Measurements from ENCODE around the gene YBX2. TPM values are rescaled to one million over a fixed set of nuclear protein-coding genes. Genes with fewer than 3 reads are reported as not detected.

Gene YBX2
- total RNA-seq, 1 donor: 0.27 TPM

Small RNAs within 50 kb of the gene (small RNA-seq; reads per million reads assigned to genes)
- gene AC026954.2: not detected
- not detected for gene RF00019

Other genes starting within 250 kb of the YBX2 start
- gene CLEC10A, start 214.4 kb downstream of the YBX2 start, total RNA-seq: under 0.01 TPM
- 0.54 TPM for gene ASGR2, start 179.8 kb downstream of the YBX2 start, total RNA-seq
- 7.3 TPM for gene ASGR1, start 115.3 kb downstream of the YBX2 start, total RNA-seq
- gene DLG4, start 74.8 kb downstream of the YBX2 start, total RNA-seq: 26.9 TPM
- 191 TPM for gene ACADVL, start 74.7 kb downstream of the YBX2 start, total RNA-seq
- gene DVL2, start 60.1 kb downstream of the YBX2 start, total RNA-seq: 78.6 TPM
- gene PHF23, start 55.2 kb downstream of the YBX2 start, total RNA-seq: 24.2 TPM
- 121 TPM for gene GABARAP, start 52.2 kb downstream of the YBX2 start, total RNA-seq
- gene CTDNEP1, start 42.9 kb downstream of the YBX2 start, total RNA-seq: 62.7 TPM
- gene ELP5, start 42.4 kb downstream of the YBX2 start, total RNA-seq: 54.7 TPM
- 9.7 TPM for gene CLDN7, start 32.2 kb downstream of the YBX2 start, total RNA-seq
- gene SLC2A4, start 12.9 kb downstream of the YBX2 start, total RNA-seq: 1.9 TPM
- gene EIF5A, start 13.0 kb upstream of the YBX2 start, total RNA-seq: 522 TPM
- 70.3 TPM for gene GPS2, start 20.7 kb upstream of the YBX2 start, total RNA-seq
- 37.4 TPM for gene NEURL4, start 34.7 kb upstream of the YBX2 start, total RNA-seq
- gene ACAP1, start 41.9 kb upstream of the YBX2 start, total RNA-seq: 109 TPM
- 5.1 TPM for gene KCTD11, start 57.5 kb upstream of the YBX2 start, total RNA-seq
- gene TMEM95, start 60.5 kb upstream of the YBX2 start, total RNA-seq: not detected
- 4.3 TPM for gene TNK1, start 86.5 kb upstream of the YBX2 start, total RNA-seq
- 26.9 TPM for gene PLSCR3, start 99.9 kb upstream of the YBX2 start, total RNA-seq
- gene TMEM256, start 109.5 kb upstream of the YBX2 start, total RNA-seq: 141 TPM
- gene NLGN2, start 113.2 kb upstream of the YBX2 start, total RNA-seq: 6.7 TPM
- not detected for gene SPEM1, start 125.7 kb upstream of the YBX2 start, total RNA-seq
- under 0.01 TPM for gene SPEM2, start 131.0 kb upstream of the YBX2 start, total RNA-seq
- not detected for gene SPEM3, start 134.2 kb upstream of the YBX2 start, total RNA-seq
- gene TMEM102, start 140.8 kb upstream of the YBX2 start, total RNA-seq: 17.0 TPM
- 0.54 TPM for gene FGF11, start 144.9 kb upstream of the YBX2 start, total RNA-seq
- gene CHRNB1, start 150.4 kb upstream of the YBX2 start, total RNA-seq: 26.1 TPM
- gene ZBTB4, start 185.0 kb upstream of the YBX2 start, total RNA-seq: 17.8 TPM
- gene SLC35G6, start 186.8 kb upstream of the YBX2 start, total RNA-seq: not detected
- 234 TPM for gene POLR2A, start 189.7 kb upstream of the YBX2 start, total RNA-seq